Ovary (tissue), 3 donors: ENCODE measurements around the gene GAS2L2.

Source experiments
- CTCF ChIP-seq, 3 donors: fragments of 450-650 bp in 2 of 3; fragments of 200-600 bp in 1 of 3; IDR thresholded peaks; one replicate each; pipeline versions ENCODE4 v1.5.1 to v1.8.0; 2016 to 2022; ENCODE audit warnings: antibody characterized with exemption in 3 of 3, mild to moderate bottlenecking in 1 of 3
- EP300 ChIP-seq: sonication (generic); formaldehyde crosslinking; IDR thresholded peaks from one replicate; pipeline ENCODE4 v1.6.1; 2017; ENCODE audit warnings: antibody characterized with exemption
- POLR2A ChIP-seq: fragments of 450-650 bp; IDR thresholded peaks from one replicate; pipeline ENCODE4 v1.6.1; 2017; ENCODE audit warnings: antibody characterized with exemption, mild to moderate bottlenecking, moderate library complexity
- donor health status: DM: no; HTN: no; CAD: no.

GRCh38 chr17:35705230-35705629, 47.8 kb downstream of the GAS2L2 start:
- TF ChIP-seq CTCF (IDR thresholded peaks at IDR 0.05) (no peak), POLR2A (no peak), EP300 (no peak)
